Measurements from ENCODE around the gene RNU6-7. TPM values are rescaled to one million over a fixed set of nuclear protein-coding genes. Genes with fewer than 3 reads are reported as not detected.
A peak's percentile ranks its signal among the peaks of the same experiment; 100 is the strongest.

Gene RNU6-7
- total RNA-seq, 2 experiments from 2014 or later: not detected

DNA sequence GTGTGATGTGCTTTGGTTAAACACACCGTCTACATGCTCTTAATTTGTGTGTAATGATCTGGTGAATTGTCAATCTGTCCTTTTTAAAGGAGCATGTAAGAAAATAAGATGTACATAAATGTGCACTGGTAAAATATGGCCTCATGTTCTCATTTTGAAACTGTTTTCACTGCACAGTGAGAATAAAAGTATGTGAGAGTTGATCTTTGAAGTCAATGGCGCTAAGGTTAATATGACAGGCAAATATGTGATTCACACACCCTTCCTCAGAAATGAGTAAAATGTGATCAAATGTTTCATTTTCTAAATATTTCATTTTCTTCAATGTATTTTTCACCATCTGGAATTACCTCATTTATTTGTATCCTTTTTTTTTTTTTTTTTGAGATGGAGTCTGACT, 8.3 kb upstream of the RNU6-7 start:
- peaks cover 5% of the 10 kb centered on the region for H3K27me3 Mint-ChIP-seq
- no peaks in the 10 kb centered on the region for H3K36me3 Mint-ChIP-seq
- no peak overlapping the region for H3K27ac Mint-ChIP-seq
- intact Hi-C loops (cut with micrococcal nuclease): loop anchor here (1.0 to 5.0 kb wide), 5 partner anchors 10 to 509 kb away; partner anchors contain the start of gene RNU6-8
- peaks cover 15% of the 10 kb centered on the region for H3K4me1 Mint-ChIP-seq (ENCODE audit: low read depth)
- POLR2A ChIA-PET: no interaction called here
- CTCF ChIA-PET: no interaction called here
- no peaks in the 10 kb centered on the region for H3K9me3 Mint-ChIP-seq
- no peak for DNase-seq
- H3K4me3 Mint-ChIP-seq: no peak overlapping the region

- Mint-ChIP-seq H3K27ac (no peak overlapping the region), H3K4me3 (no peak overlapping the region), H3K4me1 (ENCODE audit: low read depth) (peaks cover 20% of the 10 kb centered on the region), H3K27me3 (peaks cover 5% of the 10 kb centered on the region), H3K9me3 (no peaks in the 10 kb centered on the region), H3K36me3 (no peaks in the 10 kb centered on the region)
- intact Hi-C loops (cut with micrococcal nuclease): no loop called here
- DNase-seq: no peak
- ChIA-PET CTCF (no interaction called here), POLR2A (no interaction called here)
Observed at GRCh38 chr14:32195636-32196035, 6.2 kb upstream of the RNU6-7 start.

GRCh38 chr14:32197919-32198318, 3.9 kb upstream of the RNU6-7 start:
- ChIA-PET CTCF (interaction anchor here (0.8 to 1.1 kb wide), 3 partner anchors 57 to 274 kb away, joined by 3 read pairs; no protein-coding TSS in a partner anchor), POLR2A (no interaction called here)
- Mint-ChIP-seq H3K4me1 (ENCODE audit: low read depth) (peaks cover 36% of the 10 kb centered on the region), H3K27ac (no peak overlapping the region), H3K27me3 (peaks cover 2% of the 10 kb centered on the region), H3K9me3 (no peaks in the 10 kb centered on the region), H3K4me3 (no peak overlapping the region), H3K36me3 (no peaks in the 10 kb centered on the region)
- peak; percentile 39 for DNase-seq
- intact Hi-C loops (cut with micrococcal nuclease): no loop called here

GRCh38 chr14:32200368-32201192, 1.3 kb upstream of the RNU6-7 start:
- Mint-ChIP-seq H3K9me3 (no peaks in the 10 kb centered on the region), H3K36me3 (peaks cover 2% of the 10 kb centered on the region), H3K4me1 (ENCODE audit: low read depth) (peaks cover 42% of the 10 kb centered on the region), H3K4me3 (peak overlapping the region; percentile 89), H3K27ac (peak overlapping the region; percentile 98), H3K27me3 (peaks cover 4% of the 10 kb centered on the region)
- ChIA-PET POLR2A (no interaction called here), CTCF (interaction anchor here (2.2 kb wide), 1 partner anchor 127 kb away, joined by 7 read pairs; no protein-coding TSS in a partner anchor)
- no peak for DNase-seq
- intact Hi-C loops (cut with micrococcal nuclease): loop anchor here (5.0 to 10.0 kb wide), 2 partner anchors 734 to 1578 kb away; partner anchors contain the start of genes NPAS3 and SCFD1

GRCh38 chr14:32201193-32201815, 541 bp upstream of the RNU6-7 start:
- intact Hi-C loops (cut with micrococcal nuclease): loop anchor here (5.0 to 10.0 kb wide), 2 partner anchors 733 to 1579 kb away; partner anchors contain the start of genes NPAS3 and SCFD1
- Mint-ChIP-seq H3K27me3 (peaks cover 2% of the 10 kb centered on the region), H3K4me3 (peak overlapping the region; percentile 89), H3K27ac (peak overlapping the region; percentile 98), H3K9me3 (no peaks in the 10 kb centered on the region), H3K36me3 (peaks cover 2% of the 10 kb centered on the region), H3K4me1 (ENCODE audit: low read depth) (peaks cover 49% of the 10 kb centered on the region)
- ChIA-PET CTCF (no interaction called here), POLR2A (interaction anchor here (2.6 kb wide), 1 partner anchor 125 kb away, joined by 15 read pairs; the partner anchor contains the start of gene ARHGAP5)
- DNase-seq: peak; percentile 87

DNA sequence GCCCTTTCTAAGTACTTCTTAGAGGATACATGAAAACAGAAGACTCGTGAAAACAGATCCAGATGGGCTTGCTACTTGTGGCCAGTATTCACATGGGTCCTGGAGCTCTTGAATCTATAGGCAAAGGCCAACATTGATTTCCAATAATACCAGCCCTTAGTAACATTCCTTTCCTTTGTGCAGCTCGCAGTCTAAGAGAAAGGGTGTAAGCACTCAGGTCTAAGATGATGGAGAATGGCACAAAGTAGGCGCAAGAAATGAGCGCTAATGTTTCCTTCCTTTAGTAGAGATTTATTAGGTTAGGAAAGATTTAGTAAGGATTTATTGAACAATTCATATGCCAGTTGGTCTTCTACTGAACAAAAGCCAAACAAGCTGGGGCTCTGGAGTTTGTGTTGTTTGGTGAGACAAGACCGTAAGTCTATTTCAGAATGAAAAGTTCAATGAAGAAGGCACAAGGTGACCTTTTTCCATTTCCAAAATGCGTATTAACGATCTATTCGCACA, 699 bp downstream of the RNU6-7 start:
- Mint-ChIP-seq H3K36me3 (peaks cover 2% of the 10 kb centered on the region), H3K9me3 (no peaks in the 10 kb centered on the region), H3K4me3 (peak overlapping the region; percentile 89), H3K27ac (peak overlapping the region; percentile 98), H3K4me1 (ENCODE audit: low read depth) (peaks cover 52% of the 10 kb centered on the region), H3K27me3 (peaks cover 2% of the 10 kb centered on the region)
- ChIA-PET CTCF (interaction anchor here (1.2 to 1.4 kb wide), 2 partner anchors 52 to 126 kb away, joined by 4 to 9 read pairs; partner anchors contain the start of gene ARHGAP5), POLR2A (interaction anchor here (2.6 kb wide), 1 partner anchor 126 kb away, joined by 15 read pairs; the partner anchor contains the start of gene ARHGAP5)
- intact Hi-C loops (cut with micrococcal nuclease): loop anchor here (2.0 to 10.0 kb wide), 6 partner anchors 48 to 1580 kb away; partner anchors contain the start of genes HECTD1, NPAS3 and SCFD1
- no peak for DNase-seq

DNA sequence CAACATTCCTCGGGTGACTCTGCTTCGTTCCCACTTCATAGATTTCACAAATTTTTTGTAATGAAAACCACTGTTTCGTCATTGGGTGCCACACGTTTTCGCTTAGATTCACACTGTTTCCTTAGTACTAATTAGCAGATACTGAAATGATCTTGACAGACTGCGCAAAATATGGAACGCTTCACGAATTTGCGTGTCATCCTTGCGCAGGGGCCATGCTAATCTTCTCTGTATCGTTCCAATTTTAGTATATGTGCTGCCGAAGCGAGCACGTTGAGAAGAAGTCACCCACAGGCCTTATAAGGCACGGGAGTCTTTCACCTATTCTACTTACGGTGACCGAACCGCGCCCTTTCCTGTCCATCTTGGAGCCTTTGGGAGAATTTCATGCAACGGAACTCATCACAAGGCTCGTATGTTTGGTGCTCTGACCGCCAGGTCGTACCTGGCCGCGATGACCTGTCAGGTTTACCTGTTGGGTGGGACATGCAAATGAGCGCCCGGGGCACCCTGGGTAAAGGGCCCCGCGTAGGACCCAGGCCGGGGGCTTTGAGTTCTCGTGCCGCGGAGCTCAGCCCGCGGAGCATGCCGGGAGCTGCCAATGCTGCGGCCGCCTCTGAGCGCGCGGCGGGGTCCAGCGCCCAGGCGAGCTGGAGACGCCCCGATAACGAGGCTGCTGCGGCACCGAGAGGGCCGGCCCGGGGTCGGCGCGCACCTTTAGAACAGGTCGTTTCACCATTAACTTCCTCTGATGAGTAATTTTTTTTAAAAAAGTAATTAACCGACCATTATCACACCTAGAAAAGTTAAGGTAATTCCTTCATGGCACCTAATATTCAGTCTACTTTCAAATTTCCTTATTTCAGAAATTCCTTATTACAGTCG, 1.4 kb downstream of the RNU6-7 start, which contains the start of gene RNU6-8:
Gene RNU6-8 (minus strand): TSS at position 272 of the 885 bp plus-strand sequence.
- Mint-ChIP-seq H3K9me3 (no peaks in the 10 kb centered on the region), H3K27ac (peak within 1 kb of the TSS; percentile 98), H3K27me3 (peaks cover 2% of the 10 kb centered on the region), H3K4me1 (ENCODE audit: low read depth) (peaks cover 46% of the 10 kb centered on the region), H3K4me3 (peak within 1 kb of the TSS; percentile 89), H3K36me3 (peaks cover 2% of the 10 kb centered on the region)
- ChIA-PET CTCF (interaction anchor here (0.6 to 1.4 kb wide), 7 partner anchors 48 to 277 kb away, joined by 3 to 9 read pairs (median 4); partner anchors contain the start of gene ARHGAP5), POLR2A (interaction anchor here (1.0 to 2.6 kb wide), 2 partner anchors 127 to 265 kb away, joined by 3 to 15 read pairs; partner anchors contain the start of gene ARHGAP5)
- DNase-seq: peak; percentile 89
- intact Hi-C loops (cut with micrococcal nuclease): loop anchor here (1.0 to 10.0 kb wide), 12 partner anchors 10 to 1581 kb away; partner anchors contain the start of genes DTD2, HECTD1, NPAS3 and NUBPL

DNA sequence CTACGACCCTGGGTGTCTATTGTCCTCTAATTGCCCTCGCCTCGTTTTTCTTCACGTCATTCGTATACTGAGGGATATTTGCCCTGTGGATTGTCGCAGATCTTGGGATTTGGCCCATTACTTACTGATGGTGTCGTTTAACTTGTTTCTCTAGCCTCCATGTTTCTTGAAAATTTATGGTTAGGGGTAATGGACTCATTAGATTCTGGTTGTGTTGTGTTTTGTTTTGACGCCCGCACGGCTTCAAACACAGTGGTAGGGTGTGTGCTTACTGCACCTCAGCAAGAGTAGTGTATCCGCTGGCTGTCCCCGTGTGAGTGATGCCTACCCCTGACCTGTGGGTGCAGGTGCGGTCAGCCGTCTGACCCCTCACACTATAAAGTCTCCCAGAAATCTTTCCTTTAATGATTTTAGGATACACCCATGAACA, 2.1 kb downstream of the RNU6-7 start:
- peak; percentile 34 for DNase-seq
- H3K4me1 Mint-ChIP-seq (ENCODE audit: low read depth): peaks cover 46% of the 10 kb centered on the region
- ChIA-PET CTCF (interaction anchor here (0.6 to 1.4 kb wide), 6 partner anchors 47 to 277 kb away, joined by 3 to 9 read pairs (median 4); no protein-coding TSS in a partner anchor), POLR2A (interaction anchor here (1.0 to 2.6 kb wide), 2 partner anchors 127 to 266 kb away, joined by 3 to 15 read pairs; partner anchors contain the start of gene ARHGAP5)
- H3K9me3 Mint-ChIP-seq: no peaks in the 10 kb centered on the region
- H3K27me3 Mint-ChIP-seq: peaks cover 2% of the 10 kb centered on the region
- peak overlapping the region; percentile 89 for H3K4me3 Mint-ChIP-seq
- intact Hi-C loops (cut with micrococcal nuclease): loop anchor here (1.0 to 10.0 kb wide), 12 partner anchors 11 to 1582 kb away; partner anchors contain the start of genes DTD2, HECTD1, NPAS3 and NUBPL
- H3K36me3 Mint-ChIP-seq: peaks cover 2% of the 10 kb centered on the region
- H3K27ac Mint-ChIP-seq: peak overlapping the region; percentile 98

GRCh38 chr14:32205554-32205953, 3.7 kb downstream of the RNU6-7 start:
- no peak overlapping the region for H3K4me3 Mint-ChIP-seq
- H3K4me1 Mint-ChIP-seq (ENCODE audit: low read depth): peaks cover 42% of the 10 kb centered on the region
- H3K9me3 Mint-ChIP-seq: no peaks in the 10 kb centered on the region
- ChIA-PET POLR2A (no interaction called here), CTCF (interaction anchor here (0.7 to 1.6 kb wide), 5 partner anchors 8 to 134 kb away, joined by 3 to 4 read pairs (median 3); no protein-coding TSS in a partner anchor)
- DNase-seq: no peak
- no peak overlapping the region for H3K27ac Mint-ChIP-seq
- H3K36me3 Mint-ChIP-seq: peaks cover 2% of the 10 kb centered on the region
- H3K27me3 Mint-ChIP-seq: peaks cover 4% of the 10 kb centered on the region
- intact Hi-C loops (cut with micrococcal nuclease): loop anchor here (10.0 kb wide), 1 partner anchor 729 kb away; the partner anchor contains the start of gene NPAS3

DNA sequence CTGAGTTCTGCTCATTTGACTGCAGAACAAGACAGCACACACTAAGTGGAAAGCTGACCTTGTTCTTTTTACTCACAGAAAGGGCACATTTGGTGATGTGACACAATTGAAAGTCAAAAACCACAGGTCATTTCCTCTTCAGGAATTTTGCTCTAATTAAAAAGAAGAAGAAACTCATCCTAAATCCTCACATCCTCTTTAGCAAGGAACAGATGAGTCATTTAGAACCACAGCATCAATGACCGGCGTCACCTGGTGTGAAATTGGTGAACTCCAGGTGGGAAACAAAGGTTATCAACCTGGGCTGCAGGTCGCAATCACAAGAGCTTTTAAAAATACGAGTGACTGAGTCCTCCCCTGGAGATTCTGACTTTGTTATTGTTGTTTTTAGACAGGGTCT, 4.1 kb downstream of the RNU6-7 start:
- POLR2A ChIA-PET: no interaction called here
- H3K9me3 Mint-ChIP-seq: no peaks in the 10 kb centered on the region
- H3K4me3 Mint-ChIP-seq: no peak overlapping the region
- H3K4me1 Mint-ChIP-seq (ENCODE audit: low read depth): peaks cover 38% of the 10 kb centered on the region
- no peak overlapping the region for H3K27ac Mint-ChIP-seq
- H3K27me3 Mint-ChIP-seq: peaks cover 4% of the 10 kb centered on the region
- CTCF ChIA-PET: interaction anchor here (0.9 to 1.6 kb wide), 5 partner anchors 46 to 135 kb away, joined by 3 to 4 read pairs (median 3); no protein-coding TSS in a partner anchor
- H3K36me3 Mint-ChIP-seq: peaks cover 2% of the 10 kb centered on the region
- DNase-seq: peak; percentile 32
- intact Hi-C loops (cut with micrococcal nuclease): loop anchor here (10.0 kb wide), 1 partner anchor 729 kb away; the partner anchor contains the start of gene NPAS3
